Stimulated activated CD4-positive, alpha-beta T cell treated with anti-CD3 and anti-CD28 coated beads, Interleukin-4, amount 100 ng/mL, for 4 hours (primary cell): Measurements from ENCODE around the gene PRKCA.
A peak's percentile ranks its signal among the peaks of the same experiment; 100 is the strongest.
"Not testable (repeated sequence)": the region's sequence is repeated elsewhere in the genome, so short reads cannot be mapped to it uniquely, and the experiment has no call there.

Experiments
- DNase-seq, 2 experiments: peaks; one replicate each; pipeline ENCODE4 v3.0.0-alpha.2; 2020

PRKCA gene

GRCh38 chr17:66355510-66355909 lies 53.1 kb downstream of the PRKCA start:
- DNase-seq = no peak

- DNase-seq = no peak
Observed at GRCh38 chr17:66357037-66357436, 54.6 kb downstream of the PRKCA start.

- no peak for DNase-seq
Observed at GRCh38 chr17:66359351-66359750, 56.9 kb downstream of the PRKCA start.

- not testable (repeated sequence) for DNase-seq
Observed at GRCh38 chr17:66360961-66361565, 58.6 kb downstream of the PRKCA start.

GRCh38 chr17:66364508-66364907 lies 62.1 kb downstream of the PRKCA start:
- no peak for DNase-seq

GRCh38 chr17:66364990-66365490 lies 62.6 kb downstream of the PRKCA start:
- no peak for DNase-seq

GRCh38 chr17:66365903-66366302 lies 63.5 kb downstream of the PRKCA start:
- no peak for DNase-seq

- DNase-seq = no peak
Observed at GRCh38 chr17:66367107-66367506, 64.7 kb downstream of the PRKCA start.

- DNase-seq = no peak
Observed at GRCh38 chr17:66369830-66370229, 67.4 kb downstream of the PRKCA start.

GRCh38 chr17:66371561-66371960 lies 69.1 kb downstream of the PRKCA start:
- DNase-seq = no peak

GRCh38 chr17:66372182-66372581 lies 69.8 kb downstream of the PRKCA start:
- DNase-seq = no peak

GRCh38 chr17:66373079-66373478 lies 70.7 kb downstream of the PRKCA start:
- DNase-seq = no peak

GRCh38 chr17:66373944-66374817 lies 71.8 kb downstream of the PRKCA start:
- peak in 1 of 2 experiments; percentile 19 for DNase-seq

- no peak for DNase-seq
Observed at GRCh38 chr17:66375121-66375520, 72.7 kb downstream of the PRKCA start.

GRCh38 chr17:66378296-66378695 lies 75.9 kb downstream of the PRKCA start:
- DNase-seq = no peak

- DNase-seq = no peak
Observed at GRCh38 chr17:66379544-66379943, 77.1 kb downstream of the PRKCA start.

- DNase-seq = no peak
Observed at GRCh38 chr17:66379996-66380395, 77.6 kb downstream of the PRKCA start.

- no peak for DNase-seq
Observed at GRCh38 chr17:66381701-66382362, 79.4 kb downstream of the PRKCA start.

- DNase-seq = no peak
Observed at GRCh38 chr17:66383333-66383732, 80.9 kb downstream of the PRKCA start.

GRCh38 chr17:66386498-66387351 lies 84.3 kb downstream of the PRKCA start:
- no peak for DNase-seq

GRCh38 chr17:66387392-66387981 lies 85.1 kb downstream of the PRKCA start:
- no peak for DNase-seq

GRCh38 chr17:66392783-66393437 lies 90.5 kb downstream of the PRKCA start:
- DNase-seq = no peak
